H1 (cell line): ENCODE data around the gene SLC12A8. TPM values are rescaled to one million over a fixed set of nuclear protein-coding genes. Genes with fewer than 3 reads are reported as not detected.

ENCODE experiments used
- CTCF ChIA-PET: fragments of 300-600 bp; sonication (Branson Sonifier 250); formaldehyde crosslinking; loops from one replicate; lab custom pipeline; 2021; ENCODE audit not compliant: partially characterized antibody; lab: Charles Lee
- POLR2A ChIA-PET: fragments of 300-600 bp; sonication (Branson Sonifier 250); formaldehyde crosslinking; loops from one replicate; lab custom pipeline; 2021; ENCODE audit warnings: inconsistent platforms; ENCODE audit not compliant: partially characterized antibody; lab: Charles Lee
- DNase-seq, 2 experiments: peaks; one replicate each; pipeline versions ENCODE4 v3.0.0 to v3.0.0-alpha.2; 2010 to 2022; ENCODE audit warnings: low spot score in 2 of 2, low read depth in 1 of 2, mixed read lengths in 1 of 2
- FAIRE-seq: peaks from 2 replicates; lab custom pipeline; 2011; peaks lifted over from hg19 to GRCh38; lab: Jason Lieb, UNC
- H2AFZ ChIP-seq: 2 replicates; pipeline ENCODE4 v1.8.1; 2012; ENCODE audit warnings: low read length, inconsistent platforms
- H2AK5ac ChIP-seq: 2 replicates; pipeline ENCODE4 v1.6.1; 2013; ENCODE audit warnings: low read depth, low read length
- H2BK120ac ChIP-seq: replicated peaks from 2 replicates; pipeline ENCODE3; 2013; ENCODE audit warnings: low read depth, low read length, inconsistent platforms
- H2BK12ac ChIP-seq: 2 replicates; pipeline ENCODE4 v1.6.1; 2013; ENCODE audit warnings: low read depth, low read length
- H2BK15ac ChIP-seq: 2 replicates; pipeline ENCODE4 v1.6.1; 2013; ENCODE audit warnings: low read length
- H2BK20ac ChIP-seq: 2 replicates; pipeline ENCODE4 v1.6.1; 2013; ENCODE audit warnings: low read length
- H2BK5ac ChIP-seq: 2 replicates; pipeline ENCODE4 v1.6.1; 2013; ENCODE audit warnings: low read depth, low read length
- H3K14ac ChIP-seq: 2 replicates; pipeline ENCODE4 v1.6.1; 2013; ENCODE audit warnings: inconsistent platforms; ENCODE audit not compliant: insufficient read length
- H3K18ac ChIP-seq: 2 replicates; pipeline ENCODE4 v1.6.1; 2013; ENCODE audit warnings: low read length; ENCODE audit errors: extremely low read depth
- H3K23ac ChIP-seq: 2 replicates; pipeline ENCODE4 v1.6.1; 2013; ENCODE audit warnings: inconsistent platforms; ENCODE audit not compliant: insufficient read length
- H3K23me2 ChIP-seq: 2 replicates; pipeline ENCODE4 v1.6.1; 2013; ENCODE audit warnings: low read depth, low read length
- H3K27ac ChIP-seq: 2 replicates; pipeline ENCODE4 v1.6.1; 2011; ENCODE audit warnings: low read depth, low read length, inconsistent platforms
- H3K27me3 ChIP-seq, 4 experiments: replicated peaks in 1 of 4; 1 replicate in 1 of 4; 2 replicates in 3 of 4; pipeline versions ENCODE4 v1.6.1 to v1.8.1; 2011 to 2013; ENCODE audit warnings: low read length in 3 of 4, mild to moderate bottlenecking in 3 of 4, inconsistent platforms in 2 of 4, mixed read lengths in 2 of 4, moderate library complexity in 1 of 4; ENCODE audit not compliant: control insufficient read depth in 3 of 4, insufficient read depth in 3 of 4; ENCODE audit errors: extremely low read depth in 1 of 4
- H3K36me3 ChIP-seq, 4 experiments: 2 replicates each; pipeline versions ENCODE4 v1.6.1 to v1.8.1; 2011 to 2013; ENCODE audit warnings: mild to moderate bottlenecking in 4 of 4, low read length in 3 of 4, moderate library complexity in 2 of 4, control low read depth in 1 of 4, inconsistent platforms in 1 of 4; ENCODE audit not compliant: insufficient read depth in 4 of 4, control insufficient read depth in 2 of 4
- H3K4ac ChIP-seq: replicated peaks from 2 replicates; pipeline ENCODE3; 2013; ENCODE audit warnings: low read length, low read depth, mixed read lengths, inconsistent platforms; ENCODE audit not compliant: insufficient read length
- H3K4me1 ChIP-seq, 4 experiments: replicated peaks in 1 of 4; 1 replicate in 1 of 4; 2 replicates in 3 of 4; pipeline versions ENCODE4 v1.6.1 to v1.8.1; 2011 to 2013; ENCODE audit warnings: low read length in 3 of 4, inconsistent platforms in 2 of 4, mixed read lengths in 1 of 4; ENCODE audit not compliant: insufficient read depth in 4 of 4, control insufficient read depth in 3 of 4
- H3K4me2 ChIP-seq, 2 experiments: 2 replicates each; pipeline versions ENCODE4 v1.6.1 to v1.8.1; 2011 to 2013; ENCODE audit warnings: low read depth in 2 of 2, low read length in 2 of 2, control low read depth in 1 of 2, inconsistent platforms in 1 of 2, mild to moderate bottlenecking in 1 of 2; ENCODE audit not compliant: insufficient read depth in 1 of 2
- H3K4me3 ChIP-seq, 4 experiments: fragments of 200-600, 300-600 bp in 1 of 4; sonication (generic), shearing (Covaris generic), sonication (Bioruptor Twin) in 1 of 4; 2 replicates each; pipeline versions ENCODE4 v1.5.1 to v1.8.1; 2011 to 2016; ENCODE audit warnings: low read length in 4 of 4, low read depth in 3 of 4, control low read depth in 2 of 4, inconsistent platforms in 2 of 4, mild to moderate bottlenecking in 2 of 4, mixed read lengths in 1 of 4, moderate library complexity in 1 of 4; ENCODE audit not compliant: insufficient read depth in 2 of 4; ENCODE audit errors: extremely low read depth in 1 of 4
- H3K56ac ChIP-seq: replicated peaks from 2 replicates; pipeline ENCODE3; 2013; ENCODE audit warnings: low read depth, mild to moderate bottlenecking, mixed read lengths, low read length, inconsistent platforms; ENCODE audit not compliant: insufficient read length
- H3K79me1 ChIP-seq: 2 replicates; pipeline ENCODE4 v1.6.1; 2013; ENCODE audit warnings: low read depth, low read length, control low read depth
- H3K79me2 ChIP-seq, 2 experiments: 2 replicates each; pipeline versions ENCODE4 v1.6.1 to v1.8.1; 2012 to 2013; ENCODE audit warnings: low read length in 2 of 2, mild to moderate bottlenecking in 2 of 2, inconsistent platforms in 1 of 2; ENCODE audit not compliant: insufficient read depth in 2 of 2, control insufficient read depth in 1 of 2
- H3K9ac ChIP-seq, 4 experiments: replicated peaks in 1 of 4; 1 replicate in 1 of 4; 2 replicates in 3 of 4; pipeline versions ENCODE4 v1.6.1 to v1.8.1; 2011 to 2013; ENCODE audit warnings: low read depth in 3 of 4, low read length in 3 of 4, control low read depth in 2 of 4, mild to moderate bottlenecking in 2 of 4, moderate library complexity in 2 of 4, inconsistent platforms in 1 of 4; ENCODE audit errors: extremely low read depth in 1 of 4
- H3K9me3 ChIP-seq, 2 experiments: 2 replicates each; pipeline versions ENCODE4 v1.6.1 to v1.8.1; 2012 to 2013; ENCODE audit warnings: mild to moderate bottlenecking in 2 of 2, moderate library complexity in 2 of 2, control low read depth in 1 of 2, inconsistent platforms in 1 of 2, low read depth in 1 of 2, low read length in 1 of 2, mixed read lengths in 1 of 2; ENCODE audit not compliant: insufficient read depth in 2 of 2
- H4K20me1 ChIP-seq, 2 experiments: replicated peaks in 1 of 2; 2 replicates each; pipeline versions ENCODE3 to v1.8.1; 2011 to 2013; ENCODE audit warnings: inconsistent platforms in 2 of 2, low read length in 2 of 2, mild to moderate bottlenecking in 1 of 2; ENCODE audit not compliant: insufficient read depth in 2 of 2, control insufficient read depth in 1 of 2
- H4K5ac ChIP-seq: 2 replicates; pipeline ENCODE4 v1.6.1; 2013; ENCODE audit warnings: low read length, low read depth, mixed read lengths, inconsistent platforms; ENCODE audit not compliant: insufficient read length
- H4K8ac ChIP-seq: 2 replicates; pipeline ENCODE4 v1.8.0; 2013; ENCODE audit warnings: mild to moderate bottlenecking, moderate library complexity, low read length, inconsistent platforms; ENCODE audit not compliant: insufficient read depth; ENCODE audit errors: extremely low read depth
- H4K91ac ChIP-seq: replicated peaks from 2 replicates; pipeline ENCODE3; 2013; ENCODE audit warnings: low read length, mixed read lengths, inconsistent platforms; ENCODE audit not compliant: insufficient read length
- BACH1 ChIP-seq: IDR thresholded peaks from 2 replicates; pipeline ENCODE4 v1.6.1; 2012; ENCODE audit warnings: low read length, improper control_type of control experiment
- BCL11A ChIP-seq, 2 experiments: IDR thresholded peaks; one replicate each; pipeline ENCODE4 v1.6.1; 2011; ENCODE audit warnings: low read depth in 2 of 2, low read length in 2 of 2, mild to moderate bottlenecking in 2 of 2
- BRCA1 ChIP-seq: IDR thresholded peaks from 2 replicates; pipeline ENCODE4 v1.6.1; 2012; ENCODE audit warnings: low read depth, low read length, improper control_type of control experiment
- EP300 ChIP-seq, 2 experiments: IDR thresholded peaks; 1 replicate in 1 of 2; 2 replicates in 1 of 2; pipeline ENCODE4 v1.6.1; 2011 to 2012; ENCODE audit warnings: low read depth in 2 of 2, low read length in 2 of 2, mild to moderate bottlenecking in 2 of 2, borderline replicate concordance in 1 of 2, inconsistent platforms in 1 of 2, moderate library complexity in 1 of 2
- JUND ChIP-seq: IDR thresholded peaks from 2 replicates; pipeline ENCODE4 v1.6.1; 2011; ENCODE audit warnings: mild to moderate bottlenecking, improper control_type of control experiment, low read length
- KDM4A ChIP-seq: IDR thresholded peaks from one replicate; pipeline ENCODE4 v1.7.1; 2012; ENCODE audit warnings: low read depth, mild to moderate bottlenecking, moderate library complexity, low read length, inconsistent platforms; ENCODE audit not compliant: severe bottlenecking
- POLR2A ChIP-seq, 2 experiments: IDR thresholded peaks; 1 replicate in 1 of 2; 2 replicates in 1 of 2; pipeline ENCODE4 v1.6.1; 2011; ENCODE audit warnings: low read depth in 2 of 2, low read length in 2 of 2, mild to moderate bottlenecking in 2 of 2; ENCODE audit errors: control extremely low read depth in 1 of 2
- POU5F1 ChIP-seq: IDR thresholded peaks from 2 replicates; pipeline ENCODE4 v1.6.1; 2011; ENCODE audit warnings: low read depth, mild to moderate bottlenecking, low read length, moderate library complexity
- RAD21 ChIP-seq, 2 experiments: IDR thresholded peaks in 1 of 2; conservative IDR thresholded peaks in 1 of 2; 2 replicates each; pipeline ENCODE4 v1.6.1; 2011; ENCODE audit warnings: low read depth in 2 of 2, low read length in 2 of 2, improper control_type of control experiment in 1 of 2, inconsistent platforms in 1 of 2, mild to moderate bottlenecking in 1 of 2, moderate library complexity in 1 of 2
- SIX5 ChIP-seq: IDR thresholded peaks from 2 replicates; pipeline ENCODE4 v1.6.1; 2011; ENCODE audit warnings: mild to moderate bottlenecking, low read depth, low read length
- SP2 ChIP-seq: IDR thresholded peaks from 2 replicates; pipeline ENCODE4 v1.6.1; 2012; ENCODE audit warnings: mild to moderate bottlenecking, low read length, inconsistent platforms
- SP4 ChIP-seq: IDR thresholded peaks from 2 replicates; pipeline ENCODE4 v1.6.1; 2012; ENCODE audit warnings: low read length, inconsistent platforms
- SUZ12 ChIP-seq: fragments of 200-600 bp; sonication (generic); IDR thresholded peaks from 2 replicates; pipeline ENCODE4 v1.6.1; 2012; ENCODE audit warnings: mild to moderate bottlenecking, inconsistent platforms, low read length, moderate library complexity, mixed read lengths
- TBP ChIP-seq: IDR thresholded peaks from 2 replicates; pipeline ENCODE4 v1.6.1; 2011; ENCODE audit warnings: low read depth, low read length, improper control_type of control experiment
- YY1 ChIP-seq: IDR thresholded peaks from 2 replicates; pipeline ENCODE4 v1.6.1; 2011; ENCODE audit warnings: low read depth, mild to moderate bottlenecking, low read length
- ZNF274 ChIP-seq: IDR thresholded peaks from 2 replicates; pipeline ENCODE4 v1.7.0; 2012; ENCODE audit warnings: low read length, borderline replicate concordance; ENCODE audit errors: extremely low read depth
- WGBS, 2 experiments: shearing (Covaris generic) in 1 of 2; methylation state at CpG; one replicate each; pipeline versions ENCODE4 v1.1.6 to v1.1.7; 2013 to 2015; ENCODE audit warnings: low lambda C conversion rate in 2 of 2, mixed read lengths in 2 of 2, inconsistent platforms in 1 of 2, low coverage in 1 of 2, missing lambda C conversion rate in 1 of 2; ENCODE audit not compliant: insufficient replicate concordance in 2 of 2, insufficient coverage in 1 of 2, insufficient read length in 1 of 2; ENCODE audit errors: extremely low coverage in 1 of 2, missing lambda C conversion rate in 1 of 2; 5-methylcytosine and 5-hydroxymethylcytosine counted together
- polyA plus RNA-seq, 7 experiments: library from polyadenylated mRNA; depleted of rRNA in 3 of 7; stranded (reverse) in 5 of 7; unstranded in 2 of 7; fragments of >200 nt in 5 of 7; fragments of 200-250 nt in 2 of 7; gene quantifications; 1 replicate in 5 of 7; 2 replicates in 1 of 7; 4 replicates in 1 of 7; pipeline versions ENCODE4 v1.2.1 to v1.2.3, GENCODE V29; 2011 to 2013; ENCODE audit warnings: missing spikeins in 2 of 7, mixed read lengths in 2 of 7
- total RNA-seq: library from RNA; stranded (reverse); fragmentation: NEBNext Ultra II Directional; extraction: Animal tissue kit (Norgen Biotek cat#: 25700); gene quantifications from 2 replicates; pipeline ENCODE4 v1.2.1, GENCODE V29; 2021

SLC12A8 gene
- total and polyA plus RNA-seq, 2 of the 8 experiments (the other 6 are each of a cell fraction or from before 2014, with no cell fraction given): 13.7 to 14.4 TPM

DNA sequence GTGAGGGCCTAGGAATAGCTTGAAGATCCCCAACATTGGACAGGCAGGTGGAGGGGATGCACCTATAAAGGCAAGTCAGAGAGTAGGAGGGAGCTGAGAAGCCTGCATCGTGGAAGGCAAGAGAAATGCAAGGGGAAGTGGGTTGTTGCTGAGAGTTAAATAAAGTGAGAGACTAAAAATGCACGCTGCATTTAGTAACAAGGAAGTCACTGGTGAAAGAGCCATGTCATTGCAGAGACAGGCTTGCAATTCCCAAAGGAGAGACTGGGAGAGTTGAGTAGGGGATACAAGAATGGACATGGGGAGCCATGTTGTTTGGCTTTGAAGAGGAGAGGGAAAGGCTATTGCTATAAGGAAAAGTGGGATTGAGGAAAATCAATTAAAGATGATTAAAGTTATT, 79.7 kb downstream of the SLC12A8 start:
- Histone ChIP-seq H3K23ac (no peak overlapping the region), H4K91ac (no peak overlapping the region), H3K18ac (no peak overlapping the region), H2BK20ac (no peak overlapping the region), H3K79me1 (no peaks in the 10 kb centered on the region), H2BK120ac (no peak overlapping the region), H2AK5ac (no peak overlapping the region), H4K20me1 (no peaks in the 10 kb centered on the region), H3K4me3 (no peak overlapping the region), H3K23me2 (no peaks in the 10 kb centered on the region), H2AFZ (no peak overlapping the region), H3K56ac (no peak overlapping the region), H4K5ac (no peak overlapping the region), H3K79me2 (no peaks in the 10 kb centered on the region), H3K4me1 (peaks cover 0 to 6% (median 2%) of the 10 kb centered on the region in 4 experiments; a peak in 2 of 7 replicates), H3K9me3 (no peaks in the 10 kb centered on the region), H3K36me3 (no peaks in the 10 kb centered on the region), H2BK15ac (no peak overlapping the region), H3K4ac (no peak overlapping the region), H2BK12ac (no peak overlapping the region), H4K8ac (no peak overlapping the region), H3K27me3 (no peaks in the 10 kb centered on the region), H3K14ac (no peak overlapping the region), H3K9ac (no peak overlapping the region), H3K27ac (no peak overlapping the region), H2BK5ac (no peak overlapping the region), H3K4me2 (no peak overlapping the region)
- POLR2A ChIA-PET: interaction anchor here (1.2 to 1.4 kb wide), 2 partner anchors 8 to 12 kb away, joined by 3 read pairs; no protein-coding TSS in a partner anchor
- WGBS, 2 experiments: 92% methylated on average over 2 of the region's 2 CpGs; no CpG with 5 or more reads in 1 of the 2 experiments
- no peak for FAIRE-seq
- DNase-seq: no peak
- CTCF ChIA-PET: interaction anchor here (1.0 to 1.5 kb wide), 2 partner anchors 11 to 86 kb away, joined by 3 to 4 read pairs; no protein-coding TSS in a partner anchor
- no peak for TF ChIP-seq RAD21 (IDR thresholded peaks at IDR 0.05 in 1 of 2, conservative IDR thresholded peaks at IDR 0.05 in 1 of 2; ENCODE audit: low read depth in 2 of 2, low read length in 2 of 2)
- no peak for TF ChIP-seq EP300 (IDR thresholded peaks at IDR 0.05; ENCODE audit: borderline replicate concordance in 1 of 2, low read depth in 2 of 2, low read length in 2 of 2)
- no peak for TF ChIP-seq ZNF274
- no peak for TF ChIP-seq SUZ12
- no peak for TF ChIP-seq TBP
- no peak for TF ChIP-seq JUND
- no peak for TF ChIP-seq YY1
- no peak for TF ChIP-seq POU5F1
- TF ChIP-seq BACH1: no peak
- TF ChIP-seq SP2: no peak
- TF ChIP-seq SIX5: no peak
- TF ChIP-seq BRCA1: no peak
- no peak for TF ChIP-seq SP4
- TF ChIP-seq BCL11A (IDR thresholded peaks at IDR 0.05; ENCODE audit: low read depth in 2 of 2, low read length in 2 of 2): no peak
- no peak for TF ChIP-seq POLR2A (IDR thresholded peaks at IDR 0.05; ENCODE audit: control extremely low read depth in 1 of 2, low read depth in 2 of 2, low read length in 2 of 2)
- no peak for TF ChIP-seq KDM4A
